AG09319 (cell line): ENCODE measurements around the gene MRPL12.

Experiments used
- DNase-seq: peaks from one replicate; pipeline ENCODE4 v3.0.0-alpha.2; 2010; ENCODE audit warnings: low read depth; ENCODE audit errors: extremely low read depth
- TF ChIP-seq, protein P1 (sequence below): IDR thresholded peaks from 2 replicates; pipeline ENCODE4 v1.5.1; 2011; ENCODE audit warnings: low read depth, mild to moderate bottlenecking, inconsistent platforms, low read length, moderate library complexity

Gene MRPL12

DNA sequence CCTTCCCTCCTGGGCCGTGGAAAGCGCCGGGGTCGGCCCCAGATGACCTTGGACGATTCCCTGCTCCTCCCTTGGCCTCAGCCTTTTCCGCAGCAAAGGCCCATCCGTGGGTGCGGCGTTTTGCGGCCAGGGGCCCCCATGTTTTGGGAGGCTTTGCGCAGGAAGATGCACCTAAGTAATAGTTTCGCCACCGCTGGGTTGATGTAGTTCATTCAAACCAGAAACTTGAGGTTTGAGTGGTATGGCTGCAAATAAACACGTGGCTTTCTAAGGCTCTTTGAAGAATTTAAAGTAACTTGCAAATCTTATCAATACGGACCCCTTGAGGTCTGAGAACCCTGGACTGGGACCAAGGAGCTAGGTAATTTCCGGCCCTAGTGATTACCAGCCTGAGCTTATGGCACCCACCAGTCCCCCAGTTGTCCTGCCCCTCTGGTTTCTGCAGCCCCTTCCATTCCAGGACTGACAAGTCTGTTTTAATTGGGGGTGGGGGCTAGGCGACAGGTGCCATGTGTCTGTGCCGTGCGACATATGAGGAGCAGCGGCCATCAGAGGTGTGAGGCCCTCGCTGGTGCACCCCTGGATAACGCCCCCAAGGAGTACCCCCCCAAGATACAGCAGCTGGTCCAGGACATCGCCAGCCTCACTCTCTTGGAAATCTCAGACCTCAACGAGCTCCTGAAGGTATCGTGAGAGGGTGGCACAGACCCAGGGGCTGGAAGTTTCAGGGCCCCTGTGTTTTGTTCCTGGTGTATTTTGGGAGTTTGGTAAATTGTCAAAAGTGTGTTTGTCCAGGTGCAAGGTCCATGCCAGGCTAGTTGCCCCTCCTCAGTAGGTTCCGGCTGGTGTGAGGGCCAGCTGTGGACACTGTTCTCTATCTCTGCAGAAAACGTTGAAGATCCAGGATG is 834 bp downstream of the MRPL12 start:
- TF ChIP-seq, protein P1, sequence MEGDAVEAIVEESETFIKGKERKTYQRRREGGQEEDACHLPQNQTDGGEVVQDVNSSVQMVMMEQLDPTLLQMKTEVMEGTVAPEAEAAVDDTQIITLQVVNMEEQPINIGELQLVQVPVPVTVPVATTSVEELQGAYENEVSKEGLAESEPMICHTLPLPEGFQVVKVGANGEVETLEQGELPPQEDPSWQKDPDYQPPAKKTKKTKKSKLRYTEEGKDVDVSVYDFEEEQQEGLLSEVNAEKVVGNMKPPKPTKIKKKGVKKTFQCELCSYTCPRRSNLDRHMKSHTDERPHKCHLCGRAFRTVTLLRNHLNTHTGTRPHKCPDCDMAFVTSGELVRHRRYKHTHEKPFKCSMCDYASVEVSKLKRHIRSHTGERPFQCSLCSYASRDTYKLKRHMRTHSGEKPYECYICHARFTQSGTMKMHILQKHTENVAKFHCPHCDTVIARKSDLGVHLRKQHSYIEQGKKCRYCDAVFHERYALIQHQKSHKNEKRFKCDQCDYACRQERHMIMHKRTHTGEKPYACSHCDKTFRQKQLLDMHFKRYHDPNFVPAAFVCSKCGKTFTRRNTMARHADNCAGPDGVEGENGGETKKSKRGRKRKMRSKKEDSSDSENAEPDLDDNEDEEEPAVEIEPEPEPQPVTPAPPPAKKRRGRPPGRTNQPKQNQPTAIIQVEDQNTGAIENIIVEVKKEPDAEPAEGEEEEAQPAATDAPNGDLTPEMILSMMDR, result no peak
- no peak for DNase-seq

DNA sequence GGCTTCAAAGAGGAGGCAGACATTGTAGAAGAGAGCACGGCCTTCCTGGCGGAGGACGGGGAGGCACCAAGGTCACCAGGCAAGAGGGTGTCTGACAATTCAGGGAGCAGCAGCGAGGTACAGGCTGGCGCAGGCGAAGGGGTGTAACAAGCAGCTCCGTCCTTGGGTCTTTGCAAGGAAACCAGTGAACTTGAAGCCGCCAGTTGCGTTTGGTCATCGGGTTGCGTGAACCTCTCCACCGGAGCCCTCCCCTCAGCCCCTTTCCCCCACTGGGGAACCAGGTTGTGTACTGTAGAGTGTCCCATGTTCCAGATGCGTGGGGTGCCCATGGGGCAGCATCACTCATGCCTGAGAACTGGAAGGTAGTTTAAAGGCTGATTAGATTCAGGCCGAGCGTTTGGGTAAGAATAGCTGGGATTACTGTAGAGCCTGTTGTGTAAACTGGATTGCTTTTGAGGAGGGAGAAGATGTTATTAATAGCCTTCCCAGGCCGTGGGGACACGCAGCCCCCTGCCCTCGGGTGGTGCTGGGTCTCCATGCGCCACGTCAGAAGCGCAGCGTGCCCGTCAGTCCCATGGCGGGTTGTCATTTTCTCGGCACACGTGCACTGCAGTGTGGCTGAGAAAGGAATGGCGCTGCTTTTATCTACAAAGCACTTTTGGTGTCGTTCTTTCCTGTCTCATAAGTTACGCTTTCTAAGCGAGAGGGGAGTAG is 2.5 kb downstream of the MRPL12 start:
- TF ChIP-seq, protein P1, result no peak
- DNase-seq, result no peak

DNA sequence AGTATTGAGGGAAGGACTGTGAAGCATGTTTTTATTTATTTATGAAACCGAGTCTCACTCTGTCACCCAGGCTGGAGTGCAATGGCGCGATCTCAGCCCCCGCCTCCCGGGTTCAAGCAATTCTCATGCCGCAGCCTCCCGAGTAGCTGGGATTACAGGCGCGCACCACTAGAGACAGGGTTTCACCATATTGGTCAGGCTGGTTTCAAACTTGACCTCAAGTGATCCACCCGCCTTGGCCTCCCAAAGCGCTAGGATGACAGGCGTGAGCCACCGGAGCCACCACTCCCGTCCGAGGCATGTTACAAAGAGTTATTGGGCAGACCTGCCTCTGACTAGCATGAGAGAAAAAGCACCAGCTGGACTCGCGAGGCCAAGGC is 3.1 kb downstream of the MRPL12 start:
- DNase-seq, result no peak
- TF ChIP-seq, protein P1, result no peak

DNA sequence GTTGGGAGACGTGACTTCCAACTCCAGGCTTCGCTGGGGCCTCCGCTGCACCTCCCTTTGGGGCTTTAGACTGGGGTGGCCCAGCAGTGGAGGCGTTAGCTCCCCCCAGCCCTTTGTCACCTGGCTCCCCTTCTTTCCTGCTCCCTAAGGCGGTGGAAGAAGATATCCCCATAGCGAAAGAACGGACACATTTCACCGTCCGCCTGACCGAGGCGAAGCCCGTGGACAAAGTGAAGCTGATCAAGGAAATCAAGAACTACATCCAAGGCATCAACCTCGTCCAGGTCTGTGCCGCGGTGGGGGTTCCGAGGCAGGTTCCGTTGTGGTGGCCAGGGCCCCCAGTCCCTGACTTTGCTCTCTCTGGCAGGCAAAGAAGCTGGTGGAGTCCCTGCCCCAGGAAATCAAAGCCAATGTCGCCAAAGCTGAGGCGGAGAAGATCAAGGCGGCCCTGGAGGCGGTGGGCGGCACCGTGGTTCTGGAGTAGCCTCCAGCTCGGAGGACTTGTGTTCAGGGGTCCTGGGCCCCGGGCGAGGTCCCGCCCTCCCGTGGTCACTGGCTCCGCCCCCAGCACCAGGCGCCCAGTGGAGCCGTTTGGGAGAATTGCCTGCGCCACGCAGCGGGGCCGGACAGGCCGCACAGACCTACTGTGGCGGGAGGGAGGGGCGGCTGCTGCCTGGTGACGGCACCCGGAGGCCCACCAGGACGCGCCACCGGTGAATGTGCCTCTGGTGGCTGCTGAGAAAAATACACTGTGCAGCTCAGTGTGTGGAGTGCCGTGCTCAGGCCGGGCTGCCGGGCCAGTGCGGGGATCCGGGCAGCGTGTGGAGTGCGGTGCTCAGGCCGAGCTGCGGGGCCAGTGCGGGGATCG is 3.8 kb downstream of the MRPL12 start:
- TF ChIP-seq, protein P1, result no peak
- DNase-seq, result no peak

DNA sequence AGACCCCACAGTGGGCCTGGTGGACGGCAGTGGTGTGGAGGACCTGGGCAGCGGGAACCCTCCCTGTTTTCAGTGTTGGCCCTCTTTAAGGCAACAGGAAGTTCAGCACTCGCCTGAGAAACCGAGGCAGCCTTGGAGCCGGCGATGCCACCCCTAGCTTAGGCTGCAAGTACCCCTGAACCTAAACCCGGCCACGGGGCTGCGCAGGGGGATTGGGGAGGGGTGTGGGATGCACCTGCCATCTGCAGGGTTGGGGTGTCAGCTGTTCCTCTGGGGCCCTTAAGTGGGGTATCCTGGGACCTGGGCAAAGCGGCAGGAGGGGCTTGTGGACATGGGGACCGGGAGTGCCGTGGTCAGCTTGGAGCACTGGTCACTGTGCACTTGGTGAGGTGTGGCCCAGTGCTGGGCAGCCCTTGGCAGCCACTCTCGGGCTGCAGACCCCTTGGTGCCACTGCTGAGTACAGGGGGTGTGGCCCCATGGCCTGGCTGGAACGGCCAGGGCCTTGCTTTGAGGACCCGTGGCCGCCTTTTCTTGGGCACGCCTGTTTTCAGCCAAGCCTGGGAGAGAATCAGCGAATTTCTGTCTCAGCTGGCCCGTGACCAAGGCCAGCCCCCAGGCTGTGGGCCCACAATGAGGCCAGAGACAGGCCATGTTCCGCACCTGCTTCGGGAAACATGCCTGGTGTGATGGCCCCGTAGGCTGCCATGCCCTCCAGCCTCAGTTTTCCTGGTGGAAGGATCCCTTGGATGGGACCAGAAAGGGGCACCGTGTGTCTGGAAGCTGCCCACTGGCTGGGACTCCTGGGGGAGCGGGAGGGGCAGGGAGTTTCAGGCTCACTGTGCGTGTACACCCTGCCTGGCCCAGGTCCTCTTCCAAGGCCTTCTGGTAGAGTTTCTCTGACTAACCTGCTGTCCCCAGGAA is 4.8 kb downstream of the MRPL12 start:
- DNase-seq, result no peak
- TF ChIP-seq, protein P1, result no peak

DNA sequence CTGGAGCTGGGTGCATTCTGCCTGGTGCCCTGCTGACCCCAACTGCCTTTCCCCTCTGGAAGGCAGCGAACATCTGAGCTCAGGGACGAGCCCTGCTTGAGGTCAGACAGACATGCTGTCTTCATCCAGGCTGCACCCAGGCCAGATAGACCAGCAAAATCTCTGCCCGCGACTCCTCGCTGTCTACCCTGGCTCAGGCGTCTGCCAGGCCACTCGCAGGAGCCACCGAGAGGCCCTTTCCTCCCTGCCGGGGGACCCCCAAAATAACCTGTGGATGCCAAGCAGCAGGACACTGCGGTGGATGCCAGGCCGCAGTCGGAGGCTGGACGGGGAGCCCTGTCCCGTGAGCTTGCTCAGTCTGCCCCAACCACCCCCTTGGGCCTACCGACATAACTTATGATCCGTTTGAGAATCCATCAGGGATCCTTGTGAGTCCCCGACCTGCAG is 5.6 kb downstream of the MRPL12 start:
- TF ChIP-seq, protein P1, result no peak
- DNase-seq, result no peak
